Activated naive CD4-positive, alpha-beta T cell (primary cell): ENCODE results near the gene CCDC86.

Experiments used
- DNase-seq, 4 experiments: peaks; one replicate each; lab custom pipeline; 2025; lab: John Stamatoyannopoulos, UW

CCDC86 gene

DNA sequence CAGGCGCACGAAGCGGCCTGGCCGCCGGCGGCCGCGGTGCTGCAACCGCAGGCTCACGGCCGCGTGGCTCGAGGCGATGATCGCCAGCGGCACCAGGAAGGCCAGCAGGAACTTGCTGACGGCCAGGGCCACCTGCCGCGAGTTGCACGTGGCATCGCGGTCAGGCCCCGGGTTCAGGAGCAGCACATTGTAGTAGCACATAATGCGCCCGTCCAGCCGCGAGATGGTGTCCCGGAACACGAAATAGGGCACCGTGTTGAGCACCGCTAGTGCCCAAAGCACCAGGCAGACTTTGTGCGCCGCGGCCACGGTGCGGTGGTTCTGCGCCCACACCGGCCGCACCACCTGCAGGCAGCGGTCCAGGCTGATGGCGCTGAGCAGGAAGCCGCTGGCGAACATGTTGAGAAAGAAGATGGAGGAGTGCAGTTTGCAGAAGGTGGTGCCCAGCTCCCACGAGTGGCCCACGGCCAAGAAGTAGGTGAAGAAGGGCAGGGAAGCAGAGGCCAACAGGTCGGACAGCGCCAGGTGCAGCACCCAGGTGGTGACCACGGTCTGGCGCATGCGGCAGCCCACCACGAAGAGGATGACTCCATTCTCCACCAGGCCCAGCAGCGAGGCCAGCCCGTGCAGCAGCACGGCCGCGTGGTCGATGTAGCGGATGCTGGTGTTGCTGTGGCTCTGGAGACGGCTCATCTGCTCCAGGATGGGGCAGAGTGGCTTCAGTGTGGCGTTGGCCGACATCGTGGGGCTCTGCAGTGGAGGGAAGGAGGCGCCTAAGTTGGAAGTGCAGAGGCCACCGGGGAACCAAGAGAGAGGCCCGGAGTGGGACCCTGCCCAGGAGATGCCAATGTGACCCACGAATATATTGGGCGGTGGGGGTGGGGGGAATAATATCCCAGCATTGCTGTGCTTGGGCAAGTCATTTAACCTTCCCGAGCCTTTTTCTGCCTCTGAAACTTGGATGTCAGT lies 11.4 kb downstream of the CCDC86 start:
- DNase-seq, result no peak

GRCh38 chr11:60854140-60854846 lies 12.4 kb downstream of the CCDC86 start:
- DNase-seq, result no peak

DNA sequence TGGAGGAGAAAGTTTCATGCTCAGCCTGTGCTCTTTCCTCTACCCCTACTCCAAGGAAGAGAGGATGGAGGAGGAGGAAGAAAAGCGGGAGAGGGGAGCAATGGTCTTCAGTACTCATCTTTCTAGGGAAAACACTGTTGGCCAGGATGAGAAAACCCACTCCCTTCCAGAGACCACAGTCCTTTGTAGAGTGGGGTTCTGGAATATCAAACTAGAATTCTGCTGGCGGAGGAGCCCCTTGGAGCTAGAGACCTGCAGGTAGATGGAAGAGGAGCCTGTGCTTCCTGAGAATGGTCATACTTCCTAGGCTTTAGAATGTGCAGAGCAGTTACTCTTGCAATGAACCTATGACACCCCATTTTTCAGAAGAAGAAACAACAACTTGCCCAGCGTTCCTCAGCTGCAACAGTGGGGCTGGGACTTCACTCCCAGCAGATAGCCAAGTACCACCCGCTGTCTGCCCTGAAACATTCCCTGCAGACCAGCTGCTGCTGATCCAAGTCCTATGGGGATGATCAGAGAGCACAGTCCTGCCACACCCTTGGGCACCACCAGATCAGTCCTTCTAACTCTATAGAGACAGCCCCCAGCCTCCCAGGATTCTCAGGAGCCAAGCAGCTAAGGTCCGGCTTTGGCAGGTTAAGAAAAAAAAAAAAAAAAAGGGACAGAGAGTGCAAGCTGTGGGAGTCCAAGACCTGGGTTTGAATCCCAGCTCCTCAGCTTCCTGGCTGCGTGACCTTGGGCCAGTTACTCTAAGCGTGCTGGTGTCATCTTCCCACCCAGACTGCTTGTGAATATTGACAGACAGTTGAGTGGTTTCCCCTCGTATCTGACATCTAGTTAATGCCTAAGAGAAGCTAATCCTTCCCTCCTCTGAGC lies 13.2 kb downstream of the CCDC86 start:
- no peak for DNase-seq

DNA sequence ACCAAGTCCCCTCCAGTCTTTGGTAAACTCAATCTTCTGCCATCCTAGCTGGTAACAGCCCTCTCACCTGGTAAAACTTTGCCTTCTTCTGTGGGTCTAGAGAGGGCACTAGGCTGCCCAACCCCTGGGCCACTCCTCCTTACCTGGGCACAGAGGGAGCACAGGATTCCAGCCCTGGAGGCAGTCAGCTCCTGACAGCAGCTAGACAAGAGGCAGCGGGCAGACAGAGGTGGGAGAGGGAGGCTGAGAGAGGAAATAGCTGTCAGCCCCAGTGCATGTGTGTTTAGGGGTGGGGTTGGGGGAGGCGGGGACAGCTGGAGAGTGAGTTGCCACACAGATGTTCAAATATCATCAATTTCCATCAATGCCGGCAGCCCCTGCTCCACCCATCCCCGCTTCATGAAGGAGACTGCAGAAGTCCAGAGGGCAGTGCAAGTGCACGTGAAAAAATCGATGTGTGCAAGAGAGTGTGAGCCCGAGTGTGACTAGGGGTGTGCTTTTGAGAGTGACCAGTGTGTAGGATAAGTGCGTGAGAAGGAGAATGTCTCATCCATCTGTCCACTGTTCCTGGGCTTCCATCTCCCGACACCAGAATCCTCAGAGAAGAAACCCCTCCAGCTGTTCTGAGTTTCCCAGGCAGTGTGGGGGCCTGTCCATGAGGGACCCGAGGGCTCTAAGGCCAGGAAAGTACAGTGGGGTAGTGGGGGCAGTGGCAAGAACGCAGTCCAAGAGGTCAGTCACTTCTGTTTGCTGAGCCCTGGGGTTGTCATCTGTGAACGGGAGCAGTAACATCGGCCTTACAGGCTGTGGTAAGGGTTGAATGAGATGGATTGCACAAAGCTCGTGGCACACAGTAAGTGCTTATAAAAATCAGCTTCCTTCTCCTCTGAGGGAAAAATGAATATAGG lies 14.1 kb downstream of the CCDC86 start, which contains the start of gene PTGDR2:
PTGDR2 (minus strand) TSS at position 225 of the 908 bp plus-strand sequence. CDS start 2,228 bp downstream, outside the sequence.
- no peak for DNase-seq

GRCh38 chr11:60857378-60858232 lies 15.7 kb downstream of the CCDC86 start:
- DNase-seq, result no peak

GRCh38 chr11:60858236-60858635 lies 16.3 kb downstream of the CCDC86 start:
- DNase-seq, result no peak

DNA sequence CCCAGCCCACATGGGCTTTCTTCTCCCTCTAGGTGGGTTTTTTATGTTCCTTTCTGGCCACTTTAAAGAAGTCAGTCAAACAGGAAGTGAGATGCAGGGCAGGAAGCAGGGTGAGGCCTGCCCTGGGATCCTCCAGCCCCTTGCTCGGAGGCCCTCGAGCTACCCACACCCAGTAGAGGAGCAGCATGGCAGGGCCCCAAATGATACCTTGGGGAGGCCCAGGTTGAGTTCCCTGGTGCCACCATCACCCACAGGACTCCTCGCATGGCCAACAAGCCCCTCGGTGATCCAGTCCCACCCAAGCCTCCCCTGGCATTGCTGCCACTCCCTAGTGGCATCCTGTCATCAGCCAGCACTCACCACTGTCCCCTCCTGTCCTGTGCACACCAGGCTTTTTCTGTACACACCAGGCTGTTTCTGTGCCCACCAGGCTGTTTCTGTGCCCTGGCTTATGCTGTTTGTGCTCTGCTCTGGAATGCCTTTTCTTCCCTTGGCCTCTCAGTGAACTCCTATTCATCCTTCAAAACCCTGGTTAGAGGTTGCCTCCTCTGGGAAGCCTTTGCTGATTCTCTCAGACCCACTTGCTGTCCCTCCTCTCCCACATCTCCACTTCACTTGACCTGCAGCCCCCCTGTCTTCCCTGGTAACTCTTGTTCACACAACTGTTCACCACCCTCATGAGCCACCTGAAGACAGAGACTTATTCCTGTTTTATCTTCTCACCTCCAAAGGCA lies 17.0 kb downstream of the CCDC86 start:
- no peak for DNase-seq

- DNase-seq, result no peak
Observed at GRCh38 chr11:60859616-60860250, 17.8 kb downstream of the CCDC86 start.

DNA sequence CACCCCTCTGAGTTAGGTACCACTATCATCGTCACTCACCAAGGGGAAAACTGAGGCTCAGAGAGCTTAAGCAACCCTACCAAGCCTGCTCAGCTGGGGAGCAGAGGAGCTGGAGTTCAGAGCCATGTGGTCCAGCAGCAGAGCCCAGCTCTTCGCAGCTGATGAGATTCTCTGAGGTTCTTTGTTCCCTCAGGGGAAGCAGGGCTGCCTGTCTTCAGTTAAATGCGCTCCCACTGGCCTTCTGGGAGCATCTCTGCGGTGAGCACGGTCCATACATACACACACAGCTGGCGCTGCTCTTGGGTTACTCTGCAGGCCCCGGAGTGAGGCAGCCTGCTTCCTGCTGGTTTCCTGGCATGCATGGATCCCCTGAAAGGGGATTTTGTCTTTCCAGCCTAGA lies 19.0 kb downstream of the CCDC86 start:
- no peak for DNase-seq

GRCh38 chr11:60862171-60862570 lies 20.3 kb downstream of the CCDC86 start:
- DNase-seq, result no peak

- DNase-seq, result no peak
Observed at GRCh38 chr11:60863550-60864521, 21.9 kb downstream of the CCDC86 start.

DNA sequence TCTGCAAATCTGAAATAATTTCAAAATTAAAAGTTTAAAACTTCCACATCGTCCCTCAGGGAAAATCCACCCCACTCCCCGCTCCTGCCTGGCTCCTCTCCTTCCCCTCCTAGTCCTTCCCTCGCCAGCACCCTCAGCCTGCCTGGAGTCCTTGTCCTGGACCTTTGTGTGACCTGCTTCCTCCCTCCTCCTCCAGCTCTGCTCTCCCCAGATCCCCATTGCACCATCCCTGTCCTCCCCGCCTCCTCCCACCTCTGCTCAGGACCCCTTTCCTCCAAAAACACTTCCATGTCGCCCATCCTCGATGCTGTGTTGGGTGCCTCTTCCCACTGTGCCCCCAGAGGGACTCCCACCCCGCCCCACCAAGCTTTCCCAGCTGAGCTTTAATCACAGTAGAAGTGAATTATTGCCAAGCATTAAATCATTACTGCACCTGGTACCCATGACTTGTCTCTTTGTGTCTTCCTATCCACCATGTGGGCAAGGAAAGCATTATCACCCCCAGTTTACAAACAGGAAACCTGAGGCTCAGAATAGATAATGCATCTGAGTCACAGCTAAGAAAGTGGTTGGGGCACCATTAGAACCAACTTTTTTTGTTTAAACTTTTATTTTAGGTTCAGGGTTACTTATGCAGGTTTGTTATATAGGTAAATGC lies 23.1 kb downstream of the CCDC86 start:
- no peak for DNase-seq

DNA sequence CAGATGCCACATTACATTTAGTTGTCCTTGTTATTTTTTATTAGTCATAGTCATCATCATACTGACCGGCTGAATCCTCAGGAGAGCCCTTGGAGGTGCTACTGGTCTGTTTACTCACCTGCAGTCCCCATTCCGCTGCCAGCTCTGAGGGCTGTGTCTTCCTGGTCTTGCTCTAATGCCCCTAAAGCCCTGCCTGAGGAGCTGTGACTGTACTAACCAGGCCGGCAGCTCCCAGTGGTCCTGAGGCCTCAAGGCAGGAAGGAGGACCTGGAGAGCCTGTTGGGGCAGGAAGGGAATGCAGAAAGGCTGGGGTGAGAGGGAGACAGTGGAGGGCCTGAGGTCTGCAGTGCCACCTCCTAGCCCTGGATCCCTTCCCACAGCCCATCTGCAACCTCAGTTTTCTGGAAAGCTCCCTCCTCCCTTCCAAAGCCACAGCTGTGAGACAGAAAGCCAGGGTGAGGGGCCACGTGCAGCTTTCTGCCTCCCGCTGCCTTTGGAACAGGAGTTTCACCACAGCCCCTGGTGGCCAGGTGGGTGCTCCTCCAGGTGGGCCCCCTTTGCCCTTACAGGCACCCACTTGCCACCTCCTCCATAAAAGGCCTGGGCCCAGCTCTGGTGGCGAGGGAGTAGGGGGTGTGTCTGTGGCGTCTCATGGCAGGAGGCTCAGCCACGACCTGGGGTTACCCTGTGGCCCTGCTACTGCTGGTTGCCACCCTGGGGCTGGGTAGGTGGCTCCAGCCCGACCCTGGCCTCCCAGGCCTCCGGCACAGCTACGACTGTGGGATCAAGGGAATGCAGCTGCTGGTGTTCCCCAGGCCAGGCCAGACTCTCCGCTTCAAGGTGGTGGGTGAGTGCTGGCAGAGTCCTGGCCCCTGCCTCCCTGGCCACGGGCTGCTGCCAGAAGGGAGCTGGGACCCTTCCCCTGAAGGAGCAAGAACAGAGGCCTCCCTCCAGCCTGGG lies 25.3 kb downstream of the CCDC86 start, which contains the start of gene ZP1:
ZP1 (plus strand) TSS at position 632 of the 960 bp plus-strand sequence; CDS start at position 652, 20 bp downstream.
- no peak for DNase-seq

DNA sequence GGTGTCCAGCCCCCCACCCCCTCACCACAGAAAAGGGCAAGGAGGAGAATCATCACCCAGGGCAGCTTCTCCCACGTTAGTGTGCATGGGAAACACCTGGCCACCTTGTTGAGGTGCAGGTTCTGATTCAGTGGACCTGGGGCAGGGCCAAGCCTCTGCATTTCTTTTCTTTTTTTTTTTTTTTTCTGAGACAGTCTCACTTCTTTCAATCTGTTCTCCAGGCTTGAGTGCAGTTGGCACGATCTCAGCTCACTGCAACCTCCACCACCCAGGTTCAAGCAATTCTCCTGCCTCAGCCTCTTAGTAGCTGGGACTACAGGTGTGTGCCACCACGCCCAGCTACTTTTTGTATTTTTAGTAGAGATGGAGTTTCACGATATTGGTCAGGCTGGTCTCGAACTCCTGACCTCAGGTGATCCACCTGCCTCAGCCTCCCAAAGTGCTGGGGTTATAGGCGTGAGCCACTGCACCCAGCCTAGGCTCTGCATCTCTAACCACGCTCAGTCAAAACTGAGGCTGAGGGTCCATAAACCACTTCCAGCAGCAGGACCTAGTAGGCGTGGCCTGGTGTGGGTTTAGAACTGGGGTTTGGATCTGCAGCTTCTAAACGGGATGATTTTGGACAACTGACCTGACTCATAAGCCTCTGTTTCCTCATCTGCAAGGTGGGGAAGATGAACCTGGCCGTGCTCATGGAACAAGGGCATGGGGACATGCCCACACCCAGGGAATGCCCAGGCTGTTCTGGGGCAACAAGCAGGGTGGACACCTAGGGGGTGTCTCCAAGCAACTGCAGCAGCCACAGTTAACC lies 26.2 kb downstream of the CCDC86 start:
- no peak for DNase-seq
